ENCODE measurements around the gene CYP2W1. TPM values are rescaled to one million over a fixed set of nuclear protein-coding genes. Genes with fewer than 3 reads are reported as not detected.

The CYP2W1 gene
- total RNA-seq, 2 experiments from 2014 or later, result not detected

GRCh38 chr7:1014681-1015080, 31.7 kb downstream of the CYP2W1 start:
- Histone ChIP-seq H3K36me3 (ENCODE audit: insufficient read depth, low read length) (peaks cover under 1% of the 10 kb centered on the region), H3K4me1 (ENCODE audit: insufficient read depth, low read length) (peaks cover 35% of the 10 kb centered on the region), H3K9me3 (ENCODE audit: control insufficient read depth in 1 of 2, insufficient read depth in 1 of 2, low read length in 2 of 2) (peaks cover 0 to 25% of the 10 kb centered on the region in 2 experiments), H3K27me3 (ENCODE audit: control insufficient read depth in 1 of 2, insufficient read depth in 2 of 2, low read length in 2 of 2) (no peaks in the 10 kb centered on the region), H3K27ac (ENCODE audit: low read depth in 1 of 2, low read length in 2 of 2) (no peak overlapping the region), H3K4me3 (ENCODE audit: low read length) (no peak overlapping the region)
- ChIA-PET POLR2A (no interaction called here), CTCF (no interaction called here)
- Mint-ChIP-seq H3K36me3 (ENCODE audit: low read depth) (peaks cover 14% of the 10 kb centered on the region), H3K27ac (no peak overlapping the region), H3K27me3 (no peaks in the 10 kb centered on the region), H3K4me3 (no peak overlapping the region), H3K4me1 (ENCODE audit: low read depth) (peaks cover 15% of the 10 kb centered on the region), H3K9me3 (no peaks in the 10 kb centered on the region)
- ATAC-seq (ENCODE audit: poor library complexity), result no peak
- no peak for TF ChIP-seq CTCF (IDR thresholded peaks at IDR 0.05)
- no peak for DNase-seq
- intact Hi-C loops (cut with DNase I, micrococcal nuclease), result no loop called here

GRCh38 chr7:1015196-1016121, 32.5 kb downstream of the CYP2W1 start:
- peaks cover 34% of the 10 kb centered on the region for H3K4me1 ChIP-seq (ENCODE audit: insufficient read depth, low read length)
- ChIA-PET CTCF (no interaction called here), POLR2A (no interaction called here)
- TF ChIP-seq CTCF (IDR thresholded peaks at IDR 0.05), result no peak
- no peak overlapping the region for H3K27ac ChIP-seq (ENCODE audit: low read depth in 1 of 2, low read length in 2 of 2)
- peak in 1 of 14 experiments; percentile 6 for DNase-seq
- intact Hi-C loops (cut with DNase I, micrococcal nuclease), result no loop called here
- Mint-ChIP-seq H3K9me3 (no peaks in the 10 kb centered on the region), H3K36me3 (ENCODE audit: low read depth) (peaks cover 14% of the 10 kb centered on the region), H3K4me3 (no peak overlapping the region), H3K27ac (no peak overlapping the region), H3K4me1 (ENCODE audit: low read depth) (peaks cover 15% of the 10 kb centered on the region), H3K27me3 (no peaks in the 10 kb centered on the region)
- ATAC-seq (ENCODE audit: poor library complexity), result no peak
- peaks cover under 1% of the 10 kb centered on the region for H3K36me3 ChIP-seq (ENCODE audit: insufficient read depth, low read length)
- H3K9me3 ChIP-seq (ENCODE audit: control insufficient read depth in 1 of 2, insufficient read depth in 1 of 2, low read length in 2 of 2), result peaks cover 0 to 32% of the 10 kb centered on the region in 2 experiments
- no peaks in the 10 kb centered on the region for H3K27me3 ChIP-seq (ENCODE audit: control insufficient read depth in 1 of 2, insufficient read depth in 2 of 2, low read length in 2 of 2)
- no peak overlapping the region for H3K4me3 ChIP-seq (ENCODE audit: low read length)

GRCh38 chr7:1016577-1017531, 33.9 kb downstream of the CYP2W1 start:
- H3K4me1 Mint-ChIP-seq (ENCODE audit: low read depth), result peaks cover 8% of the 10 kb centered on the region
- H3K4me3 ChIP-seq (ENCODE audit: low read length), result no peak overlapping the region
- H3K27ac Mint-ChIP-seq, result no peak overlapping the region
- H3K27ac ChIP-seq (ENCODE audit: low read depth in 1 of 2, low read length in 2 of 2), result no peak overlapping the region
- DNase-seq, result no peak
- H3K36me3 Mint-ChIP-seq (ENCODE audit: low read depth), result peaks cover 16% of the 10 kb centered on the region
- H3K4me1 ChIP-seq (ENCODE audit: insufficient read depth, low read length), result peaks cover 29% of the 10 kb centered on the region
- H3K4me3 Mint-ChIP-seq, result no peak overlapping the region
- H3K27me3 ChIP-seq (ENCODE audit: control insufficient read depth in 1 of 2, insufficient read depth in 2 of 2, low read length in 2 of 2), result no peaks in the 10 kb centered on the region
- no peak for TF ChIP-seq CTCF (IDR thresholded peaks at IDR 0.05)
- peaks cover 10% of the 10 kb centered on the region for H3K36me3 ChIP-seq (ENCODE audit: insufficient read depth, low read length)
- no peaks in the 10 kb centered on the region for H3K27me3 Mint-ChIP-seq
- intact Hi-C loops (cut with DNase I, micrococcal nuclease), result no loop called here
- POLR2A ChIA-PET, result no interaction called here
- CTCF ChIA-PET, result no interaction called here
- H3K9me3 ChIP-seq (ENCODE audit: control insufficient read depth in 1 of 2, insufficient read depth in 1 of 2, low read length in 2 of 2), result peaks cover 11 to 43% of the 10 kb centered on the region in 2 experiments
- no peaks in the 10 kb centered on the region for H3K9me3 Mint-ChIP-seq
- no peak for ATAC-seq (ENCODE audit: poor library complexity)

Data from CD4-positive, alpha-beta T cell (primary cell).